H9 (cell line): ENCODE results near the gene PIAS1. TPM values are rescaled to one million over a fixed set of nuclear protein-coding genes. Genes with fewer than 3 reads are reported as not detected.

Source experiments
- DNase-seq: peaks from one replicate; pipeline ENCODE4 v3.0.0-alpha.2; 2017
- H2AFZ ChIP-seq: one replicate; pipeline ENCODE4 v1.6.1; 2013; ENCODE audit warnings: mild to moderate bottlenecking, low read length, control low read depth, moderate library complexity
- H2AK5ac ChIP-seq: 2 replicates; pipeline ENCODE4 v1.6.1; 2013; ENCODE audit warnings: low read length, control low read depth, mixed read lengths; ENCODE audit not compliant: insufficient read length
- H2BK120ac ChIP-seq: one replicate; pipeline ENCODE4 v1.6.1; 2013; ENCODE audit warnings: low read depth, mild to moderate bottlenecking, low read length, control low read depth, inconsistent platforms; ENCODE audit not compliant: poor library complexity, severe bottlenecking
- H2BK12ac ChIP-seq: 2 replicates; pipeline ENCODE4 v1.6.1; 2013; ENCODE audit warnings: low read length, control low read depth, mixed read lengths, low read depth; ENCODE audit not compliant: insufficient read length
- H2BK15ac ChIP-seq: 2 replicates; pipeline ENCODE4 v1.6.1; 2013; ENCODE audit warnings: low read depth, low read length, control low read depth
- H2BK20ac ChIP-seq: one replicate; pipeline ENCODE4 v1.6.1; 2013; ENCODE audit warnings: low read depth, mild to moderate bottlenecking, low read length, control low read depth, inconsistent platforms; ENCODE audit not compliant: poor library complexity, severe bottlenecking
- H2BK5ac ChIP-seq: 2 replicates; pipeline ENCODE4 v1.6.1; 2013; ENCODE audit warnings: low read length, control low read depth, mixed read lengths; ENCODE audit not compliant: insufficient read length
- H3K14ac ChIP-seq: 2 replicates; pipeline ENCODE4 v1.6.1; 2013; ENCODE audit warnings: low read length, control low read depth; ENCODE audit not compliant: insufficient read depth
- H3K18ac ChIP-seq: 2 replicates; pipeline ENCODE4 v1.6.1; 2013; ENCODE audit warnings: low read depth, mild to moderate bottlenecking, mixed read lengths, low read length, control low read depth; ENCODE audit not compliant: insufficient read length
- H3K23ac ChIP-seq: 2 replicates; pipeline ENCODE4 v1.6.1; 2013; ENCODE audit warnings: low read length, control low read depth, mixed read lengths, low read depth; ENCODE audit not compliant: insufficient read length
- H3K23me2 ChIP-seq: 2 replicates; pipeline ENCODE4 v1.6.1; 2013; ENCODE audit warnings: low read depth, mild to moderate bottlenecking, mixed read lengths, low read length, control low read depth; ENCODE audit not compliant: insufficient read length, poor library complexity, severe bottlenecking
- H3K27ac ChIP-seq: 2 replicates; pipeline ENCODE4 v1.5.1; 2013; ENCODE audit warnings: low read length, control low read depth, mixed read lengths, low read depth; ENCODE audit not compliant: insufficient read length
- H3K27me3 ChIP-seq: 2 replicates; pipeline ENCODE4 v1.6.1; 2013; ENCODE audit warnings: low read length, control low read depth, inconsistent platforms; ENCODE audit not compliant: insufficient read depth
- H3K4ac ChIP-seq: 2 replicates; pipeline ENCODE4 v1.6.1; 2013; ENCODE audit warnings: low read depth, mild to moderate bottlenecking, control low read depth, inconsistent platforms, low read length, moderate library complexity
- H3K4me1 ChIP-seq: 2 replicates; pipeline ENCODE4 v1.6.1; 2013; ENCODE audit warnings: low read length, control low read depth, inconsistent platforms; ENCODE audit not compliant: insufficient read depth
- H3K4me2 ChIP-seq: 2 replicates; pipeline ENCODE4 v1.6.1; 2013; ENCODE audit warnings: low read length, control low read depth, mixed read lengths; ENCODE audit not compliant: insufficient read length, insufficient read depth
- H3K56ac ChIP-seq: 2 replicates; pipeline ENCODE4 v1.6.1; 2013; ENCODE audit warnings: low read depth, mild to moderate bottlenecking, mixed read lengths, low read length, control low read depth; ENCODE audit not compliant: insufficient read length
- H3K79me1 ChIP-seq: 2 replicates; pipeline ENCODE4 v1.6.1; 2013; ENCODE audit warnings: low read depth, mild to moderate bottlenecking, moderate library complexity, low read length, control low read depth, inconsistent platforms; ENCODE audit not compliant: insufficient read depth, poor library complexity, severe bottlenecking
- H3K79me2 ChIP-seq: 2 replicates; pipeline ENCODE4 v1.6.1; 2013; ENCODE audit warnings: low read length, control low read depth, inconsistent platforms; ENCODE audit not compliant: insufficient read depth
- H3K9ac ChIP-seq: 2 replicates; pipeline ENCODE4 v1.6.1; 2013; ENCODE audit warnings: low read length, control low read depth, mixed read lengths; ENCODE audit not compliant: insufficient read length; ENCODE audit errors: extremely low read depth
- H3K9me3 ChIP-seq: one replicate; pipeline ENCODE4 v1.6.1; 2013; ENCODE audit warnings: low read depth, low read length, inconsistent platforms; ENCODE audit not compliant: control insufficient read depth
- H3T11ph ChIP-seq: one replicate; pipeline ENCODE4 v1.6.1; 2013; ENCODE audit warnings: mild to moderate bottlenecking, low read length, control low read depth, inconsistent platforms
- H4K20me1 ChIP-seq: one replicate; pipeline ENCODE4 v1.6.1; 2013; ENCODE audit not compliant: control insufficient read depth, insufficient read length, insufficient read depth
- H4K5ac ChIP-seq: 2 replicates; pipeline ENCODE4 v1.6.1; 2013; ENCODE audit warnings: low read depth, mild to moderate bottlenecking, mixed read lengths, low read length, control low read depth; ENCODE audit not compliant: insufficient read length
- H4K8ac ChIP-seq: replicated peaks from 2 replicates; pipeline ENCODE4 v1.6.1; 2013; ENCODE audit warnings: low read length, control low read depth, mixed read lengths, low read depth; ENCODE audit not compliant: insufficient read length
- H4K91ac ChIP-seq: 2 replicates; pipeline ENCODE4 v1.6.1; 2013; ENCODE audit warnings: low read depth, mild to moderate bottlenecking, moderate library complexity, mixed read lengths, low read length, control low read depth; ENCODE audit not compliant: insufficient read length
- H3K27ac Mint-ChIP-seq, 3 experiments: 2 replicates in 2 of 3; 3 replicates in 1 of 3; pipeline ENCODE4 v1.8.0; 2020 to 2021; ENCODE audit warnings: mixed read lengths in 3 of 3, mild to moderate bottlenecking in 1 of 3, moderate library complexity in 1 of 3
- H3K27me3 Mint-ChIP-seq: 2 replicates; pipeline ENCODE4 v1.8.0; 2021; ENCODE audit warnings: low read depth, mild to moderate bottlenecking, moderate library complexity, mixed read lengths
- H3K36me3 Mint-ChIP-seq, 3 experiments: 2 replicates in 2 of 3; 3 replicates in 1 of 3; pipeline ENCODE4 v1.8.0; 2020 to 2021; ENCODE audit warnings: low read depth in 3 of 3, mixed read lengths in 3 of 3; ENCODE audit not compliant: insufficient read depth in 1 of 3
- H3K4me1 Mint-ChIP-seq, 2 experiments: 2 replicates each; pipeline ENCODE4 v1.8.0; 2020; ENCODE audit warnings: mixed read lengths in 2 of 2
- H3K4me3 Mint-ChIP-seq, 2 experiments: 2 replicates in 1 of 2; 3 replicates in 1 of 2; pipeline ENCODE4 v1.8.0; 2020 to 2021; ENCODE audit warnings: mild to moderate bottlenecking in 2 of 2, mixed read lengths in 2 of 2, moderate library complexity in 1 of 2
- H3K9me3 Mint-ChIP-seq, 2 experiments: 2 replicates in 1 of 2; 3 replicates in 1 of 2; pipeline ENCODE4 v1.8.0; 2020; ENCODE audit warnings: mild to moderate bottlenecking in 2 of 2, mixed read lengths in 2 of 2, moderate library complexity in 1 of 2
- WGBS: extraction: QIAGEN DNeasy Blood & Tissue Kit; methylation state at CpG from one replicate; pipeline ENCODE4 v1.1.7; 2013; ENCODE audit warnings: missing lambda C conversion rate, low lambda C conversion rate, mixed read lengths; ENCODE audit not compliant: insufficient read length; ENCODE audit errors: extremely low coverage; 5-methylcytosine and 5-hydroxymethylcytosine counted together
- total RNA-seq: library from RNA; stranded (reverse); gene quantifications from 2 replicates; pipeline ENCODE4 v1.2.1, GENCODE V29; 2021
- TF ChIP-seq, protein P1 (sequence below): fragments of 200-600 bp; sonication (generic); conservative IDR thresholded peaks from 3 replicates; pipeline ENCODE4 v1.8.0; 2021; ENCODE audit warnings: antibody characterized with exemption, mild to moderate bottlenecking

The PIAS1 gene
- total RNA-seq, 1 experiment from 2014 or later, result 31.1 TPM

- no peaks in the 10 kb centered on the region for H3K27me3 Mint-ChIP-seq
- Histone ChIP-seq H3T11ph (no peak overlapping the region), H3K4ac (no peak overlapping the region), H4K8ac (no peak overlapping the region), H3K14ac (no peak overlapping the region), H2AK5ac (no peak overlapping the region), H4K20me1 (no peaks in the 10 kb centered on the region), H3K18ac (no peak overlapping the region), H2AFZ (no peak overlapping the region), H2BK5ac (no peak overlapping the region), H2BK120ac (no peak overlapping the region), H3K23me2 (no peaks in the 10 kb centered on the region), H2BK12ac (no peak overlapping the region), H3K27ac (no peak overlapping the region), H3K4me1 (no peaks in the 10 kb centered on the region), H3K9me3 (no peaks in the 10 kb centered on the region), H3K79me1 (peaks cover 22% of the 10 kb centered on the region), H3K79me2 (peaks cover 17% of the 10 kb centered on the region; the same call in 1 of the 2 replicates), H3K23ac (no peak overlapping the region), H4K5ac (no peak overlapping the region), H3K4me2 (no peak overlapping the region), H2BK15ac (no peak overlapping the region), H3K56ac (no peak overlapping the region), H4K91ac (no peak overlapping the region), H3K9ac (no peak overlapping the region), H3K27me3 (no peaks in the 10 kb centered on the region), H2BK20ac (no peak overlapping the region)
- peaks cover 17 to 19% of the 10 kb centered on the region in 2 experiments for H3K9me3 Mint-ChIP-seq
- no peak overlapping the region for H3K27ac Mint-ChIP-seq
- no peak overlapping the region for H3K4me3 Mint-ChIP-seq
- H3K4me1 Mint-ChIP-seq, result no peaks in the 10 kb centered on the region; a peak in 1 of 4 replicates
- no CpG with 5 or more reads among the region's 2 CpGs for WGBS
- TF ChIP-seq, protein P1, sequence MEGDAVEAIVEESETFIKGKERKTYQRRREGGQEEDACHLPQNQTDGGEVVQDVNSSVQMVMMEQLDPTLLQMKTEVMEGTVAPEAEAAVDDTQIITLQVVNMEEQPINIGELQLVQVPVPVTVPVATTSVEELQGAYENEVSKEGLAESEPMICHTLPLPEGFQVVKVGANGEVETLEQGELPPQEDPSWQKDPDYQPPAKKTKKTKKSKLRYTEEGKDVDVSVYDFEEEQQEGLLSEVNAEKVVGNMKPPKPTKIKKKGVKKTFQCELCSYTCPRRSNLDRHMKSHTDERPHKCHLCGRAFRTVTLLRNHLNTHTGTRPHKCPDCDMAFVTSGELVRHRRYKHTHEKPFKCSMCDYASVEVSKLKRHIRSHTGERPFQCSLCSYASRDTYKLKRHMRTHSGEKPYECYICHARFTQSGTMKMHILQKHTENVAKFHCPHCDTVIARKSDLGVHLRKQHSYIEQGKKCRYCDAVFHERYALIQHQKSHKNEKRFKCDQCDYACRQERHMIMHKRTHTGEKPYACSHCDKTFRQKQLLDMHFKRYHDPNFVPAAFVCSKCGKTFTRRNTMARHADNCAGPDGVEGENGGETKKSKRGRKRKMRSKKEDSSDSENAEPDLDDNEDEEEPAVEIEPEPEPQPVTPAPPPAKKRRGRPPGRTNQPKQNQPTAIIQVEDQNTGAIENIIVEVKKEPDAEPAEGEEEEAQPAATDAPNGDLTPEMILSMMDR, result no peak
- H3K36me3 Mint-ChIP-seq, result peaks cover 44 to 67% (median 60%) of the 10 kb centered on the region in 3 experiments
- DNase-seq, result no peak
Measured at GRCh38 chr15:68220489-68220888, 166.4 kb downstream of the PIAS1 start.
